GM20000 (cell line): ENCODE data around the gene ERC1.

Experiments used
- DNase-seq: peaks from one replicate; pipeline ENCODE4 v3.0.0; 2012; ENCODE audit warnings: low spot score
- TF ChIP-seq, protein P1 (sequence below): IDR thresholded peaks from 2 replicates; pipeline ENCODE4 v1.5.1; 2012; ENCODE audit warnings: mild to moderate bottlenecking, control low read depth; ENCODE audit errors: extremely low read depth, missing control alignments

Gene ERC1

DNA sequence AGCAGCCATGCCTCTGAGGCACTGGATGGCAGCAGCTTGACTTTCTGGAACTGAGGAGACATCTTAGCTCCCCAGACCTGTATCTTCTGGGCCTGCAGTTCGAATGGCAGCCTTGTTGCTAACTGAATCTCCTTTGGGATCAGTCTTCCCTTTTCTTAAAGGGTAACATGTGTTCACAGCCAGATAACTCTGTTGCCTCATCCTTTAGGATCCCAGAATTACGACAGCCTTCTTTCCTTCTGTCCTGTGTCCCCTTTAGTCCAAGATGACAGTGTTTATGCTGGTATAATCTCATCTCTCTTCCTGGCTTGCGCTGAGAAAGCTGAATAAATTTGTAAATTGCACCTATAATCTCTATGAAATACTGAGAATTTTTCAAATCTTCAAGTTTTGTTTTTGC lies 9.1 kb upstream of the ERC1 start:
- no peak for DNase-seq
- TF ChIP-seq, protein P1, sequence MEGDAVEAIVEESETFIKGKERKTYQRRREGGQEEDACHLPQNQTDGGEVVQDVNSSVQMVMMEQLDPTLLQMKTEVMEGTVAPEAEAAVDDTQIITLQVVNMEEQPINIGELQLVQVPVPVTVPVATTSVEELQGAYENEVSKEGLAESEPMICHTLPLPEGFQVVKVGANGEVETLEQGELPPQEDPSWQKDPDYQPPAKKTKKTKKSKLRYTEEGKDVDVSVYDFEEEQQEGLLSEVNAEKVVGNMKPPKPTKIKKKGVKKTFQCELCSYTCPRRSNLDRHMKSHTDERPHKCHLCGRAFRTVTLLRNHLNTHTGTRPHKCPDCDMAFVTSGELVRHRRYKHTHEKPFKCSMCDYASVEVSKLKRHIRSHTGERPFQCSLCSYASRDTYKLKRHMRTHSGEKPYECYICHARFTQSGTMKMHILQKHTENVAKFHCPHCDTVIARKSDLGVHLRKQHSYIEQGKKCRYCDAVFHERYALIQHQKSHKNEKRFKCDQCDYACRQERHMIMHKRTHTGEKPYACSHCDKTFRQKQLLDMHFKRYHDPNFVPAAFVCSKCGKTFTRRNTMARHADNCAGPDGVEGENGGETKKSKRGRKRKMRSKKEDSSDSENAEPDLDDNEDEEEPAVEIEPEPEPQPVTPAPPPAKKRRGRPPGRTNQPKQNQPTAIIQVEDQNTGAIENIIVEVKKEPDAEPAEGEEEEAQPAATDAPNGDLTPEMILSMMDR: no peak

DNA sequence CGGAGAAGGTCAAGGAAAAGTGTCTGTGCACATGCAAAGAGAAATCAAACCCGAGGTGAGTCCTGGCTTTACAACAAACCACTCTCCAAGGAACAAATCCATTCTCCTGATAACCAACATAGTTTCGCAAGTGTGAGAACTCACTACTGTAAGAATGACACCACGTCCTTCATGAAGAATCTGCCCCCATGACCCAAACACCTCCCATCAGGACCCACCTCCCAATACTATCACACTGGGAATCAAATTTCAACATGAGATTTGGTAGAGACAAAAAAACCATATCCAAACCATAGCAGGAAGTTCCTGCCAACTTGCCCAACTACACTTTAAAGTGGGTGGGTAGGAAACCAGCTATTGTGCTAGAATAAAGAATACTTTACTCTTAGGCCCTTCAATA lies 2.4 kb upstream of the ERC1 start:
- TF ChIP-seq, protein P1: no peak
- DNase-seq: no peak

DNA sequence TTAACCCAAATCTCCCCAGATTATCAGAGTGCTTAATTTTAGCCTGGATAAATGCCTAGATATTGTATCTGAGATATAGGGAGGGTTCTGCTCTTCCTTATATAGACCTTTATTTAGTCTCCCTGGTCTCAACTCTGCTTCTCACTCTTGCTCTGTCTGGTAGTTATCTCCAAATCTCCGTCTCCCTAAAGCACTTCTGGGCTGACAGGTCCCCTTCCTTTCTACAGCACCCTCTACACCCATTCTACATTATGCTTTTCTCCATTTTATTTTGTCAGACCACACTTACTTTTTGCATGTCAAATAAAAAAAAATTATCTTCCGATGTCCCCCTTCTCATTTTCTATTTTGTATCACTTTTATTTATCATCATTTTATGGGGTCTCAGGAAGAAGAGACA lies 2.0 kb upstream of the ERC1 start:
- TF ChIP-seq, protein P1: no peak
- DNase-seq: no peak

DNA sequence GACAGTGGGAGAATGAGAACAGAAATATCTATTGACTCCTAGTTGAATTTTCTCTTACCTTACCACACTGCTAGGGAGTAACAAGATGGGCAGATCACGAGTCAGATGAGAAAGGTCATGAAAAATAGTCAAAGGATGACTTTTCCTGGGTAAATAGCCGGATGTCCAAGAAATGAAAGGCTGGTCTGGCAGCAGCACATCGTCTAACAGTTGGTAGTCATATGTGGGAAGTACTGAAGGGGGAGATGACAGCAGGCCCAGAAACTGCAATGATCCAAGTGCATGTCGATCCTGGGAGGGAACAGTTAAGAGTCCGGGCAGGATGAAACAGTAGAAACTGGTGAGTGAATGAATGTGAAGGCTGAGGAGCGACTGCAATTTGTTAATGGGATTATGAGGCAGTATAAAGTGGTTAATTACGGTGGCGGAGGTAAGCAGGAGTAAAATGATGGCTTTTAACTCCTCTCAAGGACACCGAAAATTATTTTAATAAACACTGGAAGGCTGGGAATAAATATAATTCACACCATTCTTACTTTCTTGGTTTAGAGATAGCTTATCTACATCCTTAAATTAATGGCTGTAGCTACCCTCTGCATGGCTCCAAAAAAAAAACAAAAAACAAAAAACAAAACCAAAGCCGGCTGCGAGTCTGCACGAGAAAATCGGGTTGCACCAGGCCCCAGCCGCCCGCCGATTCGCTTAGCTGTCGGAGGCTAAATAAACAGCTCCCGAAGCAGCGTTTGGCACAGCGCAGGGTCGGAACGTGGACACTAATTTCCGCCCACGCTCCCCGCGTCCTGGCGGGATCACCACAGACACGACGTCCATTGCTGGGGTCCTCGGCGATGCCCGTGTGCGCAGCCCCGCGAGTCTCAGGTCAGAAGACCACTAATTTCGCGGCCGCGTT lies 1.0 kb upstream of the ERC1 start:
- TF ChIP-seq, protein P1: no peak
- peak; percentile 51 for DNase-seq

DNA sequence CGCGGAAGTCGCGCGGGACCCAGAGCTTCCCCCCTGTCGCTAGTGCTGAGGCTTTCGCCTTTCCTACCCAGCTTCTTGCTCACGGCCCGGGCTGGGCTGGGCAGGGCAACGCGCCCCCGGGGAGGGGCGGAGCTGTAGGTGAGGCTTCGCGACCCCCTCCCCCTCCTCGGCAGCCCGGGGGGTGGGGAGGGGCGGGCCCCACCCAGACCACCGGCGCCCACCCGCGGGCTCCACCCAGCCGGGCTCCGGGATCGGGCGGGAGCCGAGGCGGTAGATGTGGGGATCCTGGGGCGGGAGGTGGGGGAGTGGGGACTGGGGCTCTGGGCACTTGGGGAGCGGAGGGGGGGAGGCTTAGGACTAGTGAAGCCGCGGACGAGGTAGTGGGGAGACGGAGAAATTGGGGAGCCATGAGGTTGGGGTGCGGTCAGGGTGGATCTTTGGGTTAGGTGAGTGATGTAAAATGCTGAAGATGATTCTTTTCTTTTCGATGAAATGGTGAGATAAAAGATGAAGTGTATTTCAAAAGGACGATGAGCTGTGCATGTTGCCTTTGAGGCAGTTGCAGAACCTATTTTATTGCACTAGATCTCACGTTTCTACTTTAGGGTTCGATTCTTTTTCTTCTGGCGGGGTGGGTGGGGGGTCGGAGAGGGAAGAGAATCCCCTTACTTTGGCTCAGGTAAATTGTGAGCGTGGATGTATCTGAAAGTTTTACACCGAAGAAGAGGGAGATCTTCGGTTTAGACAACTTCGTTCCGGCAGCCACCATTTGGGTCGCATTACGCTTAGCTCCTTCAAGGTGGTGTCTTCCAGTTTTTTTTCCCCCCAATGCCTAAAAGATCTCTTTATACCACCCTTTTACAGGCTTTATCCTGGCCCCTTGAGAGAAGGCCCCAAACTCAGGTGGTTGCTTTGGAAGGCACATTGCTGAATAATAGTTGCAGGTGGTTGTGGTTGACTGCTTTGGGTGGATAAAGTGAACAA lies 619 bp downstream of the ERC1 start:
- DNase-seq: no peak
- TF ChIP-seq, protein P1: no peak

DNA sequence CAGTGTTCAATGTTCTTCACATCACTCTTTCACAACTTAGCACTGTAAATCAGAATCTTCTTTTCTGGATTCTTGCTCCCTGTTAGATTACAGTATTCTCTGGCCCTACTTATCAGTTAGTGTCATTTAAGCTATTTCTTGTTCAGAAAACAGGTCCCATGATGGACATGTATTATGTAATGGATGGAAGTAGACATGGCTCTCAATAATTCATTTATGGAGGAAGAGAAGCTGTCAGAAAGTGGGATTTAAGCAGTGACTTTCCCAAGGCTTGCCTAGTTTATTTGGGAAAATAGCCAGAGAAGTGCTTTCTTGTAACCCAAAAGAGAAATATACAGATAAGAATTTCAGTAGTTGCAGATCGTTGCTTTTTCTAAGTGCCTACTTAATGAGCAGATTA lies 1.6 kb downstream of the ERC1 start:
- no peak for DNase-seq
- TF ChIP-seq, protein P1: no peak

DNA sequence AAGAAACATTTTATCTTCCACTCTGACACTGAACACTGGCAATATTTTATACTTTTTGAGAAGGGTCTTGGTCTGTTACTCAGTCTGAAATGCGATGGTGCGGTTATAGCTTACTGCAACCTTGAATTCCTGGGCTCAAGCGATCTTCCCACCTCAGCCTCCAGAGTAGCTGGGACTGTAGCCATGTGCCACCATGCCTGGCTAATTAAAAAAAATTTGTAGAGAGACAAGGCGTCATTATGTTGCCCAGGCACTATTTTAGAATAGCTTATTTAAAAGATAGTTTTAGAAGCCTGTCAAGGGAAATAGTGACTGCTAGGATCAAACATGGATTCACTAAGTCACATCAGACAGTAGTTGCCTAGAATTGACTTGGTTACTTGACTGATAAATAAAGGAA lies 5.9 kb downstream of the ERC1 start:
- TF ChIP-seq, protein P1: no peak
- DNase-seq: no peak
